ENCODE measurements around the gene MEI1. TPM values are rescaled to one million over a fixed set of nuclear protein-coding genes. Genes with fewer than 3 reads are reported as not detected.
"Not testable (repeated sequence)": the region's sequence is repeated elsewhere in the genome, so short reads cannot be mapped to it uniquely, and the experiment has no call there.

Gene MEI1
- total RNA-seq, 2 experiments from 2014 or later = 54.6 to 60.0 TPM

- ChIA-PET POLR2A (no interaction called here), CTCF (interaction anchor here (5.7 kb wide), 1 partner anchor 14 kb away, joined by 42 read pairs; the partner anchor contains the start of gene MEI1)
- DNase-seq = no peak
- Mint-ChIP-seq H3K36me3 (ENCODE audit: low read depth) (peaks cover 16% of the 10 kb centered on the region), H3K4me1 (peaks cover 31% of the 10 kb centered on the region), H3K27ac (peak overlapping the region; percentile 31), H3K27me3 (no peaks in the 10 kb centered on the region), H3K9me3 (no peaks in the 10 kb centered on the region), H3K4me3 (no peak overlapping the region)
These were observed 15.1 kb upstream of the MEI1 start for GRCh38 chr22:41684194-41684593.

GRCh38 chr22:41686890-41687289, 12.4 kb upstream of the MEI1 start:
- CTCF ChIA-PET = interaction anchor here (0.7 to 5.7 kb wide), 4 partner anchors 11 to 588 kb away, joined by 3 to 42 read pairs (median 6); partner anchors contain the start of gene MEI1
- H3K4me3 Mint-ChIP-seq = peak overlapping the region; percentile 96
- H3K4me1 Mint-ChIP-seq = peaks cover 40% of the 10 kb centered on the region
- H3K36me3 Mint-ChIP-seq (ENCODE audit: low read depth); DNase-seq; POLR2A ChIA-PET; H3K27me3 Mint-ChIP-seq; H3K9me3 Mint-ChIP-seq: not testable (repeated sequence)
- peak overlapping the region; percentile 98 for H3K27ac Mint-ChIP-seq

GRCh38 chr22:41687901-41688364, 11.4 kb upstream of the MEI1 start:
- peak; percentile 32 for DNase-seq
- H3K4me3 Mint-ChIP-seq = peak overlapping the region; percentile 96
- H3K4me1 Mint-ChIP-seq = peaks cover 37% of the 10 kb centered on the region
- ChIA-PET POLR2A (interaction anchor here (0.5 to 1.2 kb wide), 3 partner anchors 9 to 485 kb away, joined by 3 to 4 read pairs (median 4); partner anchors contain the start of gene CCDC134), CTCF (interaction anchor here (0.9 to 5.7 kb wide), 4 partner anchors 10 to 253 kb away, joined by 3 to 42 read pairs (median 6); partner anchors contain the start of gene MEI1)
- H3K27me3 Mint-ChIP-seq = no peaks in the 10 kb centered on the region
- peak overlapping the region; percentile 98 for H3K27ac Mint-ChIP-seq
- H3K36me3 Mint-ChIP-seq (ENCODE audit: low read depth) = peaks cover 5% of the 10 kb centered on the region
- no peaks in the 10 kb centered on the region for H3K9me3 Mint-ChIP-seq

GRCh38 chr22:41688365-41689211, 10.7 kb upstream of the MEI1 start, which contains the start of gene SNU13:
Gene SNU13 (minus strand): TSS chr22:41688867. CDS start chr22:41688796, 71 bp downstream.
- ChIA-PET POLR2A (interaction anchor here (1.2 kb wide), 2 partner anchors 9 to 258 kb away, joined by 3 to 4 read pairs; partner anchors contain the start of gene CENPM), CTCF (interaction anchor here (0.9 to 5.7 kb wide), 6 partner anchors 9 to 255 kb away, joined by 3 to 42 read pairs (median 4); partner anchors contain the start of gene MEI1)
- peak within 1 kb of the TSS; percentile 96 for H3K4me3 Mint-ChIP-seq
- peaks cover 36% of the 10 kb centered on the region for H3K4me1 Mint-ChIP-seq
- peak within 1 kb of the TSS; percentile 98 for H3K27ac Mint-ChIP-seq
- H3K27me3 Mint-ChIP-seq = no peaks in the 10 kb centered on the region
- H3K36me3 Mint-ChIP-seq (ENCODE audit: low read depth) = peaks cover 5% of the 10 kb centered on the region
- no peaks in the 10 kb centered on the region for H3K9me3 Mint-ChIP-seq
- DNase-seq = peak; percentile 95

GRCh38 chr22:41690476-41690875, 8.8 kb upstream of the MEI1 start:
- Mint-ChIP-seq H3K27ac (peak overlapping the region; percentile 98), H3K36me3 (ENCODE audit: low read depth) (peaks cover 5% of the 10 kb centered on the region), H3K9me3 (no peaks in the 10 kb centered on the region), H3K4me1 (peaks cover 31% of the 10 kb centered on the region), H3K4me3 (peak overlapping the region; percentile 96), H3K27me3 (no peaks in the 10 kb centered on the region)
- DNase-seq = no peak
- ChIA-PET CTCF (interaction anchor here (1.0 kb wide), 1 partner anchor 250 kb away, joined by 4 read pairs; no protein-coding TSS in a partner anchor), POLR2A (no interaction called here)

GRCh38 chr22:41695211-41695610, 4.1 kb upstream of the MEI1 start:
- Mint-ChIP-seq H3K4me3 (no peak overlapping the region), H3K9me3 (no peaks in the 10 kb centered on the region), H3K4me1 (peaks cover 21% of the 10 kb centered on the region), H3K27me3 (no peaks in the 10 kb centered on the region), H3K27ac (no peak overlapping the region), H3K36me3 (ENCODE audit: low read depth) (peaks cover 3% of the 10 kb centered on the region)
- ChIA-PET POLR2A (no interaction called here), CTCF (no interaction called here)
- no peak for DNase-seq

GRCh38 chr22:41696703-41697102, 2.6 kb upstream of the MEI1 start:
- ChIA-PET CTCF (interaction anchor here (0.6 to 3.9 kb wide), 40 partner anchors 9 to 893 kb away, joined by 3 to 42 read pairs (median 4); partner anchors contain the start of genes CCDC134, CENPM, SNU13 and SREBF2), POLR2A (no interaction called here)
- no peak for DNase-seq
- Mint-ChIP-seq H3K4me3 (no peak overlapping the region), H3K36me3 (ENCODE audit: low read depth) (peaks cover 3% of the 10 kb centered on the region), H3K27ac (peak overlapping the region; percentile 88), H3K9me3 (no peaks in the 10 kb centered on the region), H3K4me1 (peaks cover 14% of the 10 kb centered on the region), H3K27me3 (no peaks in the 10 kb centered on the region)

- Mint-ChIP-seq H3K36me3 (ENCODE audit: low read depth) (peaks cover 3% of the 10 kb centered on the region), H3K4me1 (peaks cover 16% of the 10 kb centered on the region), H3K4me3 (no peak overlapping the region), H3K9me3 (no peaks in the 10 kb centered on the region), H3K27ac (peak overlapping the region; percentile 88), H3K27me3 (no peaks in the 10 kb centered on the region)
- DNase-seq = peak; percentile 93
- ChIA-PET CTCF (interaction anchor here (0.5 to 3.9 kb wide), 51 partner anchors 8 to 893 kb away, joined by 3 to 42 read pairs (median 4); partner anchors contain the start of genes CCDC134, CENPM, SNU13 and SREBF2), POLR2A (interaction anchor here (0.8 to 1.3 kb wide), 2 partner anchors 9 to 243 kb away, joined by 4 read pairs; partner anchors contain the start of gene SNU13)
These were observed 2.1 kb upstream of the MEI1 start for GRCh38 chr22:41697126-41697775.

- Mint-ChIP-seq H3K4me3 (no peak overlapping the region), H3K4me1 (peaks cover 16% of the 10 kb centered on the region), H3K27ac (no peak overlapping the region), H3K9me3 (no peaks in the 10 kb centered on the region), H3K36me3 (ENCODE audit: low read depth) (peaks cover 3% of the 10 kb centered on the region), H3K27me3 (peaks cover 3% of the 10 kb centered on the region)
- no peak for DNase-seq
- CTCF ChIA-PET = interaction anchor here (2.0 to 3.9 kb wide), 2 partner anchors 13 to 241 kb away, joined by 5 to 42 read pairs; partner anchors contain the start of gene SNU13
- POLR2A ChIA-PET = no interaction called here
These were observed 733 bp downstream of the MEI1 start for GRCh38 chr22:41700108-41700364.

GRCh38 chr22:41702763-41703162, 3.5 kb downstream of the MEI1 start:
- ChIA-PET POLR2A (no interaction called here), CTCF (interaction anchor here (0.6 to 1.3 kb wide), 2 partner anchors 11 to 1139 kb away, joined by 4 read pairs; no protein-coding TSS in a partner anchor)
- H3K27ac Mint-ChIP-seq = no peak overlapping the region
- H3K36me3 Mint-ChIP-seq (ENCODE audit: low read depth) = peaks cover 3% of the 10 kb centered on the region
- no peak overlapping the region for H3K4me3 Mint-ChIP-seq
- peaks cover 8% of the 10 kb centered on the region for H3K4me1 Mint-ChIP-seq
- DNase-seq = no peak
- H3K9me3 Mint-ChIP-seq = no peaks in the 10 kb centered on the region
- H3K27me3 Mint-ChIP-seq = peaks cover 6% of the 10 kb centered on the region

- no peak overlapping the region for H3K4me3 Mint-ChIP-seq
- H3K9me3 Mint-ChIP-seq = no peaks in the 10 kb centered on the region
- H3K4me1 Mint-ChIP-seq = no peaks in the 10 kb centered on the region
- CTCF ChIA-PET = no interaction called here
- no peak for DNase-seq
- no peak overlapping the region for H3K27ac Mint-ChIP-seq
- POLR2A ChIA-PET = no interaction called here
- no peaks in the 10 kb centered on the region for H3K36me3 Mint-ChIP-seq (ENCODE audit: low read depth)
- H3K27me3 Mint-ChIP-seq = peaks cover 12% of the 10 kb centered on the region
These were observed 10.0 kb downstream of the MEI1 start for GRCh38 chr22:41709341-41709740.

- DNase-seq = no peak
- Mint-ChIP-seq H3K27ac (no peak overlapping the region), H3K4me3 (no peak overlapping the region), H3K36me3 (ENCODE audit: low read depth) (no peaks in the 10 kb centered on the region), H3K27me3 (peaks cover 6% of the 10 kb centered on the region), H3K9me3 (no peaks in the 10 kb centered on the region), H3K4me1 (no peaks in the 10 kb centered on the region)
- ChIA-PET POLR2A (no interaction called here), CTCF (interaction anchor here (0.7 to 2.0 kb wide), 2 partner anchors 16 to 30 kb away, joined by 3 to 6 read pairs; no protein-coding TSS in a partner anchor)
These were observed 13.7 kb downstream of the MEI1 start for GRCh38 chr22:41713004-41713403.
